HL-60/S4 treated with retinoic acid at 250 ng/mL for 4 days and 3 days (cell line): ENCODE results near the gene ZNF226.
"Not testable (repeated sequence)": the region's sequence is repeated elsewhere in the genome, so short reads cannot be mapped to it uniquely, and the experiment has no call there.

ENCODE experiments used
- in situ Hi-C: fragments of 300-500 bp; cut with MboI; formaldehyde crosslinking; loops from 2 replicates; pipeline ENCODE4 v1.7.0; 2022; ENCODE audit warnings: low sequenced_read_pairs

Gene ZNF226

DNA sequence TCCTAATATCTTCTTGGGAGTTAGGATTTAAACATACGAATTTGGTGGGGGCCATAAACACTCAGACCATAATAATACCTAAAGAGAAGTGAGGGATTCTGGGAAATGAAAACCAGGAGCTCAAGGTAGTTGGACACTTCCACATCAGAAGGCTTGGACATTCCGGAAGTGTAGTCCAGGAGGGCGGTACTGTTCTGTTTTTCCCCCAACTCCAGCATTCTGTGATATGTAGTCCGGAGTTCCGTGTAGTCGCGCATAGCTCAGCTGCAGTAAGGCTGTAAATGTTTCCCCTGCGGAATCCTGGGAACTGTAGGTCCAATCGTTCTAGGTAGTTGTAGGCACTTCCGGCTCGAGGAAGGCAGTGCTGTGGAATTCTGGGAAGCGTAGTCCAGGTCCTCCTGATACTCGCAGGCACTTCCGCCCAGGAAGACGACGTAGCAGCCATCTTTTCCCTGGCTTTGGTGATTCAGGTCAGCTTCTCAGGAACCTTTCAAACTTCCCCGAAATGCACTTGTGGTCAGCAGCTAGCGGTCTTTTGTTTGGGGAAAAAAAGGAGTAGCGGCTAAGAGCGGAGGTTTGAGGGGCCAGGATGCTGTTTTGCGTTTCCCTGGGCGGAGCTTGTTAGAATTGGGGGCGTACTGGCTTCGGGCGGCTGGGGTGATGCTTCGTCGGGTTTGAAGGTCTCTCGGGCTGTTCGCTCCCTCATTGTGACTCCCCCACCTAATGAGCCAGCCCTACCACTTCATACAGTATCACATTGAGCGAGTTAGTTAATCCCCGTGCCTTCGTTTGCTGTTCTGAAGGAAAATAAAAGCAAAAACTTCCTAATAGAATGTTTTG lies at the start of gene ZNF226:
Gene ZNF226 (plus strand): TSS at position 428 of the 840 bp plus-strand sequence. CDS start 4,981 bp downstream, outside the sequence.
- in situ Hi-C loops, result no loop called here

GRCh38 chr19:44121162-44121561 lies 43.7 kb upstream of the ZNF226 start:
- in situ Hi-C loops, result not testable (repeated sequence)

- in situ Hi-C loops, result no loop called here
Measured at GRCh38 chr19:44131955-44132354, 32.9 kb upstream of the ZNF226 start.

- in situ Hi-C loops, result no loop called here
Measured at GRCh38 chr19:44141191-44142058, 23.5 kb upstream of the ZNF226 start, which contains the start of gene ZNF234. ZNF234 (plus strand) TSS chr19:44141554; CDS start chr19:44144633, 3,079 bp downstream.

GRCh38 chr19:44142059-44142433 lies 22.9 kb upstream of the ZNF226 start:
- in situ Hi-C loops, result no loop called here

DNA sequence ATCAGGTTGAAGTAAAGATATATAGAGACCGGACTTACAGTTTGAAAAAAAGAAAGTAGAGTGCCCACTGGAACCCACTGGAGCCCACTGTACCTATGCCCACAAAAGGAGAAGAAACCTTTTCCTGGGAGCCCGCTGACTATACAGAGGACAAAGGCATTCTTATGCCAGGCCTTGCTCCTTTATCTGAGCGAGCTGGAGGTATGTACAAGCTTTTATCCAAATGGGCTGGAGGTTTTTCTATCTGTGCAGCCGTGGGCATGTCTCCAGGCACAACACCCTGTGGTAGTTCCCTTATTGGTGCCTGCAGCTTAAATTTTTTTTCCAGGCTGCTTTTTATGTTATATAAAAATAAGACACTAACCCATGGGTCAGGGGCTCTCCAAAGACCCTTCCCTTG lies 15.1 kb upstream of the ZNF226 start:
- in situ Hi-C loops, result no loop called here

DNA sequence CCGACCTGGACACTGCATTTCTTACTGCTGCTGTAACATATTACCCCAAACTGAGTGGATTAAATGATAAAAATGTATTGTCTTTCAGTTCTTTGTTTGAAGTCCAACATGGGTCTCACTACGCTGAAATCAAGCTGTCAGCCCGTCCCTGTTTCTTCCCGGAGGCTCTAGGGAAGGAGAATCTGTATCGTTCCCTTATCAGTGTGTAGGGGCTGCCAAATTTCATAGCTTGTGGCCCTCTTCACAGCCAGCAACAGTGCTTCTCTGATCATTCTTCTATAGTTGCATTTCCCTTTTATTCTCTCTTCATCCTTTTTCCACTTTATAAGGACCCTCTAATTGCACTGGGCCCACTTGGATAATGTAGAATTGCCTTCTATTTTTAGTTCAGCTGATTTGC lies 13.4 kb upstream of the ZNF226 start:
- in situ Hi-C loops, result no loop called here

GRCh38 chr19:44156475-44156874 lies 8.4 kb upstream of the ZNF226 start:
- in situ Hi-C loops, result no loop called here

GRCh38 chr19:44163789-44164188 lies 1.1 kb upstream of the ZNF226 start:
- in situ Hi-C loops, result no loop called here

GRCh38 chr19:44164327-44164672 lies 600 bp upstream of the ZNF226 start:
- in situ Hi-C loops, result no loop called here

DNA sequence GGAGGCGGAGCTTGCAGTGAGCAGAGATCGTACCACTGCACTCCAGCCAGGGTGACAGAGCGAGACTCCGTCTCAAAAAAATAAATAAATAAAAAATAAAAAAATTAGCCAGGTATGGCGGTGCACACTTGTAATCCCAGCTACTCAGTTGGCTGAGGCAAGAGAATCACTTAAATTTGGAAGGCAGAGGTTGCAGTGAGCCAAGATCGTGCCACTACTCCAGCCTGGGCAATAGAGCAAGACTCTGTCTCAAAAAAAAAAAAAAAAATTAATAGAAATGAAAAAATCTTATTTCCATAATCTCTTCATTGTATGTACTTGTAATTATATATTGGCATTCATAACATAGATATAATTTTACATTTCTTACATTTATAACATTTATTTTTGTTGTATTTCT lies 5.8 kb downstream of the ZNF226 start:
- in situ Hi-C loops, result not testable (repeated sequence)

- in situ Hi-C loops, result no loop called here
Measured at GRCh38 chr19:44176590-44176989, 11.7 kb downstream of the ZNF226 start.

GRCh38 chr19:44180968-44181367 lies 16.1 kb downstream of the ZNF226 start:
- in situ Hi-C loops, result no loop called here

DNA sequence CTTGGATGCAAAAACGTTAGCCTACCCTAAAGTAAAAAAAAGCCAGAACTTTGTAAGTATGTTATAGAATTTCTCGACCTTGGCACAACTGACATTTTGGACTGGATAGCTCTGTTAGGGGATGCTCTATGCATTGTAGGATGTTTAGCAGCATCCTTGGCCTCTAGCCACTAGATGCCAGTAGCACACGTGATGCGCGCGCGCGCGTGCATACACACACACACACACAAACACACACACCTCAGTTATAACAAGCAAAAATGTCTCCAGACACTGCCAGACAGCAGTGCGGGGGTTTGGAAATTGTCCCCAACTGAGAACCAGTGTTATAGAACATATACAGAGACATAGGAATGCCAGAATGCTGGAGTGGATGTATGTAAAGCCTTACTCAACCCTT lies 17.2 kb downstream of the ZNF226 start:
- in situ Hi-C loops, result no loop called here

DNA sequence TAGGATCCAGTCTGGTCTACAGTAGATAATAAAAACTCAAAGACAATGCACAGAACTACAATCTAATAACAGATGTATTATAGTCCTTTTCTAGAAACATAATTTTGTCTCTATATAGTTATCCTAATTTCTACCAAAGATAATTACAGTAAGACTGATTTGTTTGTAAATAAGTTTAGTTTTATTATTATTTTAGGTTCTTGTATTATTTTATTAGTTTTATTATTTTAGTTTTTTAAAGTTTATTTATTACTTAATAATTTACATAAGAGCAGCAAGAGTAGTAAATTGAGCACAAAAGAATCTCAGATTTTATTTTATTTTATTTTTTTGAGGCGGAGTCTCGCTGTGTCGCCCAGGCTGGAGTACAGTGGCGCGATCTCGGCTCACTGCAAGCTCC lies 25.1 kb downstream of the ZNF226 start:
- in situ Hi-C loops, result no loop called here

- in situ Hi-C loops, result no loop called here
Measured at GRCh38 chr19:44192127-44192526, 27.2 kb downstream of the ZNF226 start.

DNA sequence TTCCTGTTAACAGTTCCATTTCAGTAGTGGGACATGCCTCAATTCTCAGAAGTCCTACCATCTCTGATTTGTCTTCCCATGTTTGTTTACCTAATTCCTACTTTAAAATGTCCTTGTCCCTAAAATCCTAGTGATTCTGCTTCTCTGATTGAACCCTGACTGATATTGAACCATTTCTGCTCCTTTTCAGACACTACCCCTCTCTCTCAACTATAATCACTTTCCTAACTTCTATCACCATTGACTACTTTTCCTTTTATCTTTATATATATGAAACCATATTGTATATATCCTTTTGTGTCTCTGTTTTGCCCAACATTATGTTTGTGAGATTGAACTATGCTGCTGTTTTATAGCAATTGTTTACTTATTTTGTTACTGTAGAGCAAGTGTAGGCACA lies 31.9 kb downstream of the ZNF226 start:
- in situ Hi-C loops, result no loop called here

GRCh38 chr19:44202470-44202869 lies 37.6 kb downstream of the ZNF226 start:
- in situ Hi-C loops, result no loop called here

DNA sequence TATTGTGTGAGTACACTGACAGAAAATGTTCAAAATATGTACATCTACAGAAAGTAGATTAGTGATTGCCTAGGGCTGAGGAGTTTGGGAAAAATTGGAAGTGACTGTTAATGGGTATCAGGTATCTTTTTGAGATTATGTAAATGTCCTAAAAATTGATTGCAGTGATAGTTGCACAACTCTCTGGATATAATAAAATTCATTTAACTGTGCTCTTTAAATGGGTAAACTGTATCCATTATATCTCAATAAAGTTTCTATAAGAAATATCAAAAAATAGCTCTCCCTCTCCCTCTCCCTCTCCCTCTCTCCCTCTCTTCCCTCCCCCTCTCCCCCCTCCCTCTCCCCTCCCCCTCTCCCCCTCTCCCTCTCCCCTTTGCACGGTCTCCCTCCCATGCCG lies 38.1 kb downstream of the ZNF226 start:
- in situ Hi-C loops, result no loop called here

DNA sequence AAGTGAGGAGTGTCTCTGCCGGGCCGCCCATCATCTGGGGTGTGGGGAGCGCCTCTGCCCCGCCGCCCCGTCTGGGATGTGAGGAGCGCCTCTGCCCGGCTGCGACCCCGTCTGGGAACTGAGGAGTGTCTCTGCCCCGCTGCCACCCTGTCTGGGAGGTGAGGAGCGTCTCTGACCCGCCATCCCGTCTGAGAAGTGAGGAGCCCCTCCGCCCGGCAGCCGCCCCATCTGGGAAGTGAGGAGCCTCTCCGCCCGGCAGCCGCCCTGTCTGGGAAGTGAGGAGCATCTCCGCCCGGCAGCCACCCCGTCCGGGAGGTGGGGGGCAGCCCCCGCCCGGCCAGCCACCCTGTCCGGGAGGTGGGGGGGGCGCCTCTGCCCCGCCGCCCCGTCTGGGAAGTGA lies 39.0 kb downstream of the ZNF226 start:
- in situ Hi-C loops, result not testable (repeated sequence)

DNA sequence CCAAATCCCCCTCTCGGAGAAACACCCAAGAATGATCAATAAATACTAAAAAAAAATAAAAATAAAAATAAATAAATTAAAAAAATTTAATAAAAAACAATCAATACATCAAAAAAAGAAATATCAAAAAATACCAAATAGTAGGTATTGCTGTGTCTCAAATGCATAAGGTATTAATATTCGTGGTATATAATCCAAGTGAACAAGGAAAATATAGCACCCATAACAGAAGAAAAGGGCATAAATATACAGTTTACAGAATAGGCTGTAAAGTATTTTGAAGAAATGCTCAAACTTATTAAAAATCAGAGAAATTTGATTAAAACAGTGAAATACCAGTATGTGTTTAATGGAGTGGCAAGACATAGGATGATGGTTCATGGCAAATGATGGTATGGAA lies 39.9 kb downstream of the ZNF226 start:
- in situ Hi-C loops, result no loop called here
